ENCODE results near the gene MRFAP1L1.

The MRFAP1L1 gene

DNA sequence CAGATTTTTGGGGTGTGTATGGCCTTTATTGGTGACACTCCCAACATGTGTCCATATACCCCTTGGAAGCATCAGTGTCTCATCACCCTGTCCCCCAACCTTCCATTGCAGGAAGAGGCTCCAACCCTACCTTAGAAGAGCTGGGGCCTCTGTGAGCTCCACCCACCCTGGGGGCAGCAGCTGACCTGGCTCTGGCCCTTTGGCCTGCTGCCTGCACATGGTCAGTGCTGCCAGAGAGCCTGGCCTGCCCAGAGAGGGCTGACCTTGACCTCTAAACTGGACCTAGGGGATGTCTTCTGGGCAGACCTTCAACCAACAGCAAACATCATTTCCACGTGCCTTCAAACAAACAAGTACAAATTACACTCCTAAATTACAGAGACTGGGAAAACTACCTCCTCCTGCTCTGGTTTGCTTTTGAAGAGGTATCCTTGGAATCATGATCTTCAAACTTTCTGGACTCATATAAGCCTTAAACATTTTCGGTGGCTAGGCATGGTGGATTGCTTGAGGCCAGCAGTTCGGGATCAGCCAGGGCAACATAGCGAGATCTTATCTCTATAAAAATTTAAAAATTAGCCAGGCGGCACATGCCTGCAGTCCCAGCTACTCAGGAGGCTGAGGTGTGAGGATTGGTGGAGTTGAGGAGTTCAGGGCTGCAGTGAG lies 45.6 kb upstream of the MRFAP1L1 start:
- H3K9me3 ChIP-seq (replicated peaks; ENCODE audit: insufficient read depth, low read length) = no peaks in the 10 kb centered on the region
- DNase-seq = no peak
- H3F3A ChIP-seq (ENCODE audit: insufficient read depth, low read length) = no peaks in the 10 kb centered on the region
- H3K9me2 ChIP-seq (replicated peaks; ENCODE audit: insufficient read depth, low read length) = no peaks in the 10 kb centered on the region
- no peaks in the 10 kb centered on the region for H4K20me1 ChIP-seq (ENCODE audit: insufficient read depth, low read length)
- no peak overlapping the region for H3K4me3 ChIP-seq (ENCODE audit: low read length)
- H3K27ac ChIP-seq (ENCODE audit: low read length) = no peak overlapping the region
- H3K9ac ChIP-seq (ENCODE audit: low read length) = no peak overlapping the region
- H3K79me2 ChIP-seq (ENCODE audit: low read length) = no peaks in the 10 kb centered on the region
- H3K36me3 ChIP-seq (replicated peaks; ENCODE audit: insufficient read depth, low read length) = no peaks in the 10 kb centered on the region
- TF ChIP-seq, protein P1, sequence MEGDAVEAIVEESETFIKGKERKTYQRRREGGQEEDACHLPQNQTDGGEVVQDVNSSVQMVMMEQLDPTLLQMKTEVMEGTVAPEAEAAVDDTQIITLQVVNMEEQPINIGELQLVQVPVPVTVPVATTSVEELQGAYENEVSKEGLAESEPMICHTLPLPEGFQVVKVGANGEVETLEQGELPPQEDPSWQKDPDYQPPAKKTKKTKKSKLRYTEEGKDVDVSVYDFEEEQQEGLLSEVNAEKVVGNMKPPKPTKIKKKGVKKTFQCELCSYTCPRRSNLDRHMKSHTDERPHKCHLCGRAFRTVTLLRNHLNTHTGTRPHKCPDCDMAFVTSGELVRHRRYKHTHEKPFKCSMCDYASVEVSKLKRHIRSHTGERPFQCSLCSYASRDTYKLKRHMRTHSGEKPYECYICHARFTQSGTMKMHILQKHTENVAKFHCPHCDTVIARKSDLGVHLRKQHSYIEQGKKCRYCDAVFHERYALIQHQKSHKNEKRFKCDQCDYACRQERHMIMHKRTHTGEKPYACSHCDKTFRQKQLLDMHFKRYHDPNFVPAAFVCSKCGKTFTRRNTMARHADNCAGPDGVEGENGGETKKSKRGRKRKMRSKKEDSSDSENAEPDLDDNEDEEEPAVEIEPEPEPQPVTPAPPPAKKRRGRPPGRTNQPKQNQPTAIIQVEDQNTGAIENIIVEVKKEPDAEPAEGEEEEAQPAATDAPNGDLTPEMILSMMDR (IDR thresholded peaks at IDR 0.05; ENCODE audit: low read length) = no peak
- TF ChIP-seq EZH2 (optimal IDR thresholded peaks at IDR 0.05; ENCODE audit: low read depth, low read length) (no peak), EZH2phosphoT487 (IDR thresholded peaks at IDR 0.05; ENCODE audit: low read length) (no peak)
- no peak overlapping the region for H2AFZ ChIP-seq (ENCODE audit: low read length)
- peaks cover 5% of the 10 kb centered on the region; the same call in 1 of the 2 replicates for H3K27me3 ChIP-seq (replicated peaks; ENCODE audit: insufficient read depth, low read length)
- no peak overlapping the region for H3K4me2 ChIP-seq (ENCODE audit: low read depth, low read length)
- H3K4me1 ChIP-seq (ENCODE audit: low read length) = no peaks in the 10 kb centered on the region

DNA sequence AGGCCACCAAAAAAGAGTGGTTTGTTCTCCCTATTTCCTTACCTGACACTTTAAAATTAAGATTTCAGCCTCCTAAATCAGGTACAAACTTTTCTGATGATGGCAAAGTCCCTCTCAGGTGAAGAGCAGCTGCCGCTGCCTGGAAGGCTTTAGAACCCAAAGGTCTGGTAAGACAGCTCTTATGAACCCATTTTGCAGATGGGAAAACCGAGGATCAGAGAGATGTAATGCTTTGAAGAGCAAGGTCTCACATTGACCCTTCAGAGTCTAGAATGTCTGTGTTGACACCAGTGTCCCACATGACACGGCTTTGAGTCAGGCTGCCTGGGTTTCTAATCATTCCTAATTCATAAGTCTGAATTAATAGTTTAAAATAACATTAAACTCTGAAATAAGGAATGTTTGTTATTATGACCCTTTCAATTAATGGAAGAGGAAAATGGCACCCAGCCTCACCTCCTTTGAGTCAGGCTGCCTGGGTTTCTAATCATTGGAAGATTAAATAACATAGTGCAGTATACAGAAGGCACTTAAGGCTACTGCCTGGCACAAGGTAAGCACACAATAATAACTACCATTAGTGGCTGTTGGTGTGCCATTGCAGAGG lies 44.9 kb upstream of the MRFAP1L1 start:
- Histone ChIP-seq H3K36me3 (replicated peaks; ENCODE audit: insufficient read depth, low read length) (no peaks in the 10 kb centered on the region), H3K9me2 (replicated peaks; ENCODE audit: insufficient read depth, low read length) (no peaks in the 10 kb centered on the region), H3K4me3 (ENCODE audit: low read length) (no peak overlapping the region), H3K79me2 (ENCODE audit: low read length) (no peaks in the 10 kb centered on the region), H3K9ac (ENCODE audit: low read length) (no peak overlapping the region), H3K9me3 (replicated peaks; ENCODE audit: insufficient read depth, low read length) (no peaks in the 10 kb centered on the region), H3K4me1 (ENCODE audit: low read length) (no peaks in the 10 kb centered on the region), H2AFZ (ENCODE audit: low read length) (no peak overlapping the region), H3K27ac (ENCODE audit: low read length) (no peak overlapping the region), H4K20me1 (ENCODE audit: insufficient read depth, low read length) (no peaks in the 10 kb centered on the region), H3K27me3 (replicated peaks; ENCODE audit: insufficient read depth, low read length) (peaks cover 5% of the 10 kb centered on the region; the same call in 1 of the 2 replicates), H3K4me2 (ENCODE audit: low read depth, low read length) (no peak overlapping the region), H3F3A (ENCODE audit: insufficient read depth, low read length) (no peaks in the 10 kb centered on the region)
- DNase-seq = no peak
- TF ChIP-seq, protein P1 (IDR thresholded peaks at IDR 0.05; ENCODE audit: low read length) = no peak
- no peak for TF ChIP-seq EZH2 (optimal IDR thresholded peaks at IDR 0.05; ENCODE audit: low read depth, low read length)
- TF ChIP-seq EZH2phosphoT487 (IDR thresholded peaks at IDR 0.05; ENCODE audit: low read length) = no peak

DNA sequence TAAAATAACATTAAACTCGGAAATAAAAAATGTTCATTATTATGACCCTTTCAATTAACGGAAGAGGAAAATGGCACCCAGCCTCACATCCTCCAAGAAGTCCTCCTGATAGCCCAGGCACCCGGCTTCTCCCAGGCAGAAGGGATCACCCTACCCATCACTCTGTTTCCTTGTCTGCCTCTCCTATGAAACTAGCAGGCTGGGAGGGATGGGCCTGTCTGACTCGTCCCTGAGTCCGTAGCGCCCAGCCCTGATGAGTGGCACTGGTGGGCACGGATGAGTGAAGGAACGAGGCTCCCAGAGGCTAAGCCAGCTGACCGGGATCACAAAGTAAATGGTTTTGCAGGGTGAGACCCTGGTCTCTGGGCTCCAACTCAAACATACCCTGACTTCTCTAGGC lies 44.2 kb upstream of the MRFAP1L1 start:
- H3K79me2 ChIP-seq (ENCODE audit: low read length) = no peaks in the 10 kb centered on the region
- H4K20me1 ChIP-seq (ENCODE audit: insufficient read depth, low read length) = no peaks in the 10 kb centered on the region
- no peaks in the 10 kb centered on the region for H3K9me2 ChIP-seq (replicated peaks; ENCODE audit: insufficient read depth, low read length)
- H3K9me3 ChIP-seq (replicated peaks; ENCODE audit: insufficient read depth, low read length) = no peaks in the 10 kb centered on the region
- no peak for TF ChIP-seq EZH2phosphoT487 (IDR thresholded peaks at IDR 0.05; ENCODE audit: low read length)
- TF ChIP-seq, protein P1 (IDR thresholded peaks at IDR 0.05; ENCODE audit: low read length) = no peak
- TF ChIP-seq EZH2 (optimal IDR thresholded peaks at IDR 0.05; ENCODE audit: low read depth, low read length) = no peak
- H3K4me3 ChIP-seq (ENCODE audit: low read length) = no peak overlapping the region
- no peak overlapping the region for H3K9ac ChIP-seq (ENCODE audit: low read length)
- H3K36me3 ChIP-seq (replicated peaks; ENCODE audit: insufficient read depth, low read length) = no peaks in the 10 kb centered on the region
- peaks cover 5% of the 10 kb centered on the region; the same call in 1 of the 2 replicates for H3K27me3 ChIP-seq (replicated peaks; ENCODE audit: insufficient read depth, low read length)
- no peak for DNase-seq
- no peak overlapping the region for H2AFZ ChIP-seq (ENCODE audit: low read length)
- H3F3A ChIP-seq (ENCODE audit: insufficient read depth, low read length) = no peaks in the 10 kb centered on the region
- no peaks in the 10 kb centered on the region for H3K4me1 ChIP-seq (ENCODE audit: low read length)
- no peak overlapping the region for H3K4me2 ChIP-seq (ENCODE audit: low read depth, low read length)
- no peak overlapping the region for H3K27ac ChIP-seq (ENCODE audit: low read length)
